Astrocyte of the cerebellum (primary cell): Measurements from ENCODE around the gene ACAP3.

Experiments used
- DNase-seq: peaks from one replicate; pipeline ENCODE4 v3.0.0-alpha.2; 2011; ENCODE audit warnings: low read depth
- H3K4me3 ChIP-seq: 2 replicates; pipeline ENCODE4 v1.5.1; 2011; ENCODE audit warnings: mild to moderate bottlenecking, low read depth, low read length, moderate library complexity
- in situ Hi-C: cut with HindIII; loops from 2 replicates; pipeline ENCODE4 v1.10.0; 2017; ENCODE audit warnings: low sequenced_read_pairs
- TF ChIP-seq, protein P1 (sequence below): IDR thresholded peaks from 2 replicates; pipeline ENCODE4 v1.5.1; 2012; ENCODE audit warnings: low read length, low read depth, moderate library complexity, mild to moderate bottlenecking; ENCODE audit errors: missing control alignments

The ACAP3 gene

DNA sequence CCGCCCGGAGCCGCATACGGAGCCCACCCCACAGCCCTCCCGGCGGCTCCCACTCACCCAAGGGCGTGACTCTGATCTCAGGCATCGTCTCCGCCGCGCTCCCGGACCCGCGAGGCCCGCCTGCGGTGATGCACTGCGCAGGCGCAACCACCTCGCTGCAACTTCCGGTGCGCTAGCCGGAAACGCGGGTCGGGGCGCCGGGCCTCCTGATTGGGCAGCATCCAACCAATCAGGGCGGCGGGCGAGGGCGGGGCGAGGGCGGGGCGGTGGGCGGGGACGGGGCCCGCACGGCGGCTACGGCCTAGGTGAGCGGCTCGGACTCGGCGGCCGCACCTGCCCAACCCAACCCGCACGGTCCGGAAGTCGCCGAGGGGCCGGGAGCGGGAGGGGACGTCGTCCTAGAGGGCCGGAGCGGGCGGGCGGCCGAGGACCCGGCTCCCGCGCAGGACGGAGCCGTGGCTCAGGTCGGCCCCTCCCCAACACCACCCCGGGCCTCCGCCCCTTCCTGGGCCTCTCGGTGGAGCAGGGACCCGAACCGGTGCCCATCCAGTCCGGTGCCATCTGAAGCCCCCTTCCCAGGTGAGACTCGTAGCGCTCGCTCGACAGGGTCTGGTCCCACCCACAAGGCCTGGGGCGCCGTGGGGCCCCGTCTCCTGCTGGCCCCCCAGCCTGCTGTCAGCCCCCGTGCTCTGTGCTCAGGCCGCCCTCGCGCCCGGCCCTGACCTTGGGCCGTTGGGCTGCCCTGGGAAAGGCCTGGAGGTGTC lies 17.0 kb upstream of the ACAP3 start, which contains the start of the genes CPTP and INTS11:
CPTP (plus strand) TSS at position 279 of the 764 bp plus-strand sequence. CDS start 2,109 bp downstream, outside the sequence.
INTS11 (minus strand) TSS at position 137 of the 764 bp plus-strand sequence; CDS start at position 85, 52 bp downstream.
- DNase-seq = peak; percentile 68
- peak within 1 kb of the TSS; percentile 85 for H3K4me3 ChIP-seq
- TF ChIP-seq, protein P1, sequence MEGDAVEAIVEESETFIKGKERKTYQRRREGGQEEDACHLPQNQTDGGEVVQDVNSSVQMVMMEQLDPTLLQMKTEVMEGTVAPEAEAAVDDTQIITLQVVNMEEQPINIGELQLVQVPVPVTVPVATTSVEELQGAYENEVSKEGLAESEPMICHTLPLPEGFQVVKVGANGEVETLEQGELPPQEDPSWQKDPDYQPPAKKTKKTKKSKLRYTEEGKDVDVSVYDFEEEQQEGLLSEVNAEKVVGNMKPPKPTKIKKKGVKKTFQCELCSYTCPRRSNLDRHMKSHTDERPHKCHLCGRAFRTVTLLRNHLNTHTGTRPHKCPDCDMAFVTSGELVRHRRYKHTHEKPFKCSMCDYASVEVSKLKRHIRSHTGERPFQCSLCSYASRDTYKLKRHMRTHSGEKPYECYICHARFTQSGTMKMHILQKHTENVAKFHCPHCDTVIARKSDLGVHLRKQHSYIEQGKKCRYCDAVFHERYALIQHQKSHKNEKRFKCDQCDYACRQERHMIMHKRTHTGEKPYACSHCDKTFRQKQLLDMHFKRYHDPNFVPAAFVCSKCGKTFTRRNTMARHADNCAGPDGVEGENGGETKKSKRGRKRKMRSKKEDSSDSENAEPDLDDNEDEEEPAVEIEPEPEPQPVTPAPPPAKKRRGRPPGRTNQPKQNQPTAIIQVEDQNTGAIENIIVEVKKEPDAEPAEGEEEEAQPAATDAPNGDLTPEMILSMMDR = no peak
- in situ Hi-C loops = no loop called here

DNA sequence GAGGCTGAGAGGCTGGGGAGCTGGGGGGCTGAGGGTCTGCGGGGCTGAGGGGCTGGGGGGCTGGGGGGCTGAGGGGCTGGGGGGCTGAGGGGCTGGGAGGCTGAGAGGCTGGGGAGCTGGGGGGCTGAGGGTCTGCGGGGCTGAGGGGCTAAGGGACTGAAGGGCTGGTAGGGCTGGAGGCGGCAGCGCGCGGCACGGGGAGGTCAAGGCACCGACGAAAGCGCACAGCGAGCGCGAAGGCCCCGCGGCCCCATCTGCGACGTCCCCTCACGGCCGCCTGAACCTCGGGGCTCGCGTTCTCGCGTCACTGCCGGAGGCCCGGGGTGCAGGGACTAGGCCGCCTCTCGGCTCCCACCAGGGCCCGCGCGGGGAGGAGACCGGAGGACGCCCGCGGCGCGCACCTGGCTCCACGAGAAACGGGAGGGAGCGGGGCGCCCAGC lies 16.4 kb upstream of the ACAP3 start:
- DNase-seq = no peak
- in situ Hi-C loops = no loop called here
- H3K4me3 ChIP-seq = peak overlapping the region; percentile 85
- TF ChIP-seq, protein P1 = no peak

DNA sequence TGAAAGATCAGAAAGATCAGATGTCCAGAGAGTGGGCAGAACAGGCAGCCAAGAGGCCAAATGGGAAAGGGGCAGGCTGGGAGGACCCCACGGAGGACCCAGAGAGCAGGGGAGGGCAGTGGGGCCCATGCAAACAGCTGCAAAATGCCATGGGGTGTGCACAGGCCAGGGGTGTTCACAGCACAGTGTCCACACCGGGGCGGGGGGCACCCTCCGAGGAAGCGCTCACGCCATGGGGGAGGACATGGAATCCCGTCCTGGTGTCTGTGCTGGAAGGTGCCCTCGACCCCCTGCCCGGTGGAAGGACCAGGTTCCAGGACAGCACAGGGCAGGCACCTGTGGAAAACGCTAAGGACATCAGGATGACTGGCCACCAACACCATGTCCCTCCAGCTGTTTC lies 15.2 kb upstream of the ACAP3 start:
- in situ Hi-C loops = no loop called here
- no peak overlapping the region for H3K4me3 ChIP-seq
- TF ChIP-seq, protein P1 = no peak

DNA sequence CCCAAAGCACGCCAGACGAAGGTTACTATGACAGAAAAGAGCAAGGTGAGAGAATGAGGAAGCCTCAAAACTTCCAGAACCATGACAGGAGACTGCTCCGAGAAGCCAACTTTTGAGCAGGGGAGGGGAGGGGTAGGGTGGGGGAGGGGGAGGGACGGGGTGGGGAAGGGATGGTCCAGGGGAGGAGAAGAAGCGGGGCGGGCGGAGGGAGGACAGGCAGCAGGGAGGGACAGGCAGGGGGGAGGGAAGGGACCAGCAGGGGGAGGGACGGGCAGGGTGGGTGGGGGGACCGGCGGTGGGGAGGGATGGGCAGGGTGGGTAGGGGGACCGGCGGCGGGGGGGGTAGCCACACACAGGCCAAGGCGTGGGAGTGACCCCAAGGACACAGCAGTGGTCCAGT lies 14.7 kb upstream of the ACAP3 start:
- in situ Hi-C loops = no loop called here
- no peak for DNase-seq
- no peak overlapping the region for H3K4me3 ChIP-seq
- TF ChIP-seq, protein P1 = no peak

More for the DNA sequence above, 15.2 kb upstream of the ACAP3 start:
- DNase-seq = no peak

DNA sequence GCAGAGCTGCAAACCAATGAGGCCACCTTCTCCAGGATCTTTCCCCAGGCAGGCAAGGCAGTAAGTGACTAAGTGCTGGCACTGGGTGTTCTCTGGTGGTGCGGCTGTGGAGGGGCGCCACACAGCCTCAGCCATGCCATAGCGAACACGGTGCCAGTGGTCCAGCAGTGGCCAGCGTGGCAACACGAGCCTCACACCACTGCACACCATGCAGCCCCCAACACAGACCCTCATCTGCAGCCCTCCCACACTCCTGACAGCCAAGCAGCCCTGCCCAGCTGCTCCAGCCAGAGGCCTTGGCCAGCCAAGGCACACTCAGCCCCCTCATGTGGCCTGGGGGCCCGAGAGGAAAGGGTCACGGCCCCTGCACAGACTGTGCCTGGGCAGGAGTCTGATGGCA lies 13.7 kb upstream of the ACAP3 start:
- TF ChIP-seq, protein P1 = no peak
- no peak for DNase-seq
- in situ Hi-C loops = no loop called here
- H3K4me3 ChIP-seq = no peak overlapping the region

DNA sequence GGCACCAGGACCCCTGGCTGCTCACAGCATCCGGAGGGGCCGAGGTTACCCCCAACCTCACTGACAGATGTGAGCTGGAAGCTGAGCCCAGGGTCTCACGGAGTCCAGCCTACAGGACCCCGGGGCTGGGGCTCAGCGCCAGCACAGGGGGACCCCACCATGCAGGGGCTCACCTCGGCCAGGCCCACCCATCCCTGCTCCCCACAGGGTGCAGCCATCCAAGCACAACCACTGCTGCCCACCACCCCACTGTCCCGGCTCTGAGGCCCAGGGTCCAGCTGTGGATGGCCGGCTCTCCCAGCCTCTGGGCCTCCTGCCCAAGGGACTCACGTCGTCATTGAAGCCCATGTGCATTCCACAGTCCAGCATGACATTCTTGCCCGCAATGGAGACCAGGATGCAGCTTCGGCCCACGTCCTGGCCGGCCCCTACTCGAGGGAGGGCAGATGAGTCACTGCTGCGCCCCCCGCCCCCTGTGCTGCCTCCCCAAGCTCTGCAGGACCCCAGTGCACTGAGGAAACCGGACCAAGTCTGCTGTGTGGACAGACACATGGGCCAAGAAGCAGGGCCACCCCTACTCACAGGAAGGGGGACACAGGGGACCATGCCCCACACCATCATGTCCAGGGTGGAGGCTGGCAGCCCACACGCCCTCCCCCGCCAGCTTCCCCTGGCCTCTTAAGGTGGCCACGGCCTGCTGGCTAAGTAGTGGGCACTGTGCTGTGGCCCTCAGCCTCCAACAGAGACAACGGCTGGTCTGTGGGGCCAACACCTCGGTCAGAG lies 13.1 kb upstream of the ACAP3 start:
- no peak overlapping the region for H3K4me3 ChIP-seq
- in situ Hi-C loops = no loop called here
- TF ChIP-seq, protein P1 = no peak
- DNase-seq = no peak
